GM19468 (cell line): ENCODE measurements around the gene DUSP28.

Source experiments
- ATAC-seq: cut with Tn5 transposase; IDR thresholded peaks from one replicate; pipeline ENCODE4 v1.9.1; 2021; ENCODE audit warnings: mild to moderate bottlenecking, moderate library complexity, moderate number of reproducible peaks; ENCODE audit not compliant: unreplicated experiment; ENCODE audit errors: extremely low read depth

The DUSP28 gene

GRCh38 chr2:240582781-240583180, 22.6 kb downstream of the DUSP28 start:
- ATAC-seq: no peak

- no peak for ATAC-seq
These were observed 23.6 kb downstream of the DUSP28 start for GRCh38 chr2:240583774-240584173.

GRCh38 chr2:240584486-240585031, 24.4 kb downstream of the DUSP28 start:
- peak; percentile 58 for ATAC-seq

- ATAC-seq: peak; percentile 15
These were observed 24.9 kb downstream of the DUSP28 start for GRCh38 chr2:240585101-240585500.

- ATAC-seq: no peak
These were observed 25.6 kb downstream of the DUSP28 start for GRCh38 chr2:240585681-240586197.

- peak; percentile 42 for ATAC-seq
These were observed 26.2 kb downstream of the DUSP28 start, which contains the start of gene CAPN10 for GRCh38 chr2:240586198-240586918. CAPN10 (plus strand) TSS chr2:240586734; CDS start chr2:240586912, 178 bp downstream.

GRCh38 chr2:240586919-240587800, 27.0 kb downstream of the DUSP28 start:
- ATAC-seq: no peak

GRCh38 chr2:240588006-240588655, 28.0 kb downstream of the DUSP28 start:
- no peak for ATAC-seq

GRCh38 chr2:240588669-240589068, 28.5 kb downstream of the DUSP28 start:
- no peak for ATAC-seq

GRCh38 chr2:240589375-240589774, 29.2 kb downstream of the DUSP28 start:
- no peak for ATAC-seq

GRCh38 chr2:240589850-240590525, 29.8 kb downstream of the DUSP28 start:
- ATAC-seq: no peak

GRCh38 chr2:240590681-240591111, 30.5 kb downstream of the DUSP28 start:
- ATAC-seq: no peak

- no peak for ATAC-seq
These were observed 31.1 kb downstream of the DUSP28 start for GRCh38 chr2:240591226-240591625.

- no peak for ATAC-seq
These were observed 31.6 kb downstream of the DUSP28 start for GRCh38 chr2:240591784-240592183.

- ATAC-seq: no peak
These were observed 33.0 kb downstream of the DUSP28 start for GRCh38 chr2:240593026-240593702.

- no peak for ATAC-seq
These were observed 33.7 kb downstream of the DUSP28 start for GRCh38 chr2:240593703-240594451.

- no peak for ATAC-seq
These were observed 34.6 kb downstream of the DUSP28 start for GRCh38 chr2:240594511-240595380.
